ENCODE results near the gene YOD1. TPM values are rescaled to one million over a fixed set of nuclear protein-coding genes. Genes with fewer than 3 reads are reported as not detected.

The YOD1 gene
- total and polyA plus RNA-seq, 2 of the 13 experiments (the other 11 are each of a cell fraction or from before 2014, with no cell fraction given), result 3.4 to 9.1 TPM

DNA sequence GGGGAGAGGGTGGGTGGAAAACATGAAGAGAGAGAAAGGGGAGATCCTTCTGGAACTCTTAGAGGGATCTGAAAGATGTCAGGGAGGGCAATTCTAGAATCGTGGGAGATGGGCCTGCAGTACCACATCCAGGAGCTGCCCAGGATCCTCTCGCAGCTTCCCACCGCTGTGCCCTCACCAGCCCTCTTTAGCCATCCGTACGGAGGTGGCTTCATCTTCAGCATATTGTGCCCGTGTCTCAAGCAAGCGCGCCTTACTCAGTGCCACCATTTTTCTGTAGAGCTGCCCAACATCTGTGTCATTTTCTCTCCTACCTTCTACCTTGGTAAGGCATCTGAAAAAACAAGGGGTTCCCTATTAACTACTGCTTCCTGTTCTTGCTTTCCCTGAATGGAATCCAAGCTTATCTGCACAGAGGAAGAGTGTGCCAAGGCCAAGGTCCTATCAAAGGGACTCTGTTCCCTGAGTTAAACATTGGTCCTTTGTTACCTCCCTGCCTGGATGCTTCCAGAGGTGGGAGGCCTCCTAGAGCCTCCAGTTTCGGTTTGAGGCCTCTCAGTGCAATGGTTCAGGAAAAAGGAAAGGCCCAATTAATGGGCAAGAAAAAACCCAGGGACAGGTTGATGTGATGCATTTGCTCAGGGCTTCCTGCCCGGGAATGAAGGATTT, 41.7 kb downstream of the YOD1 start (continued):
- TF ChIP-seq, protein P1, sequence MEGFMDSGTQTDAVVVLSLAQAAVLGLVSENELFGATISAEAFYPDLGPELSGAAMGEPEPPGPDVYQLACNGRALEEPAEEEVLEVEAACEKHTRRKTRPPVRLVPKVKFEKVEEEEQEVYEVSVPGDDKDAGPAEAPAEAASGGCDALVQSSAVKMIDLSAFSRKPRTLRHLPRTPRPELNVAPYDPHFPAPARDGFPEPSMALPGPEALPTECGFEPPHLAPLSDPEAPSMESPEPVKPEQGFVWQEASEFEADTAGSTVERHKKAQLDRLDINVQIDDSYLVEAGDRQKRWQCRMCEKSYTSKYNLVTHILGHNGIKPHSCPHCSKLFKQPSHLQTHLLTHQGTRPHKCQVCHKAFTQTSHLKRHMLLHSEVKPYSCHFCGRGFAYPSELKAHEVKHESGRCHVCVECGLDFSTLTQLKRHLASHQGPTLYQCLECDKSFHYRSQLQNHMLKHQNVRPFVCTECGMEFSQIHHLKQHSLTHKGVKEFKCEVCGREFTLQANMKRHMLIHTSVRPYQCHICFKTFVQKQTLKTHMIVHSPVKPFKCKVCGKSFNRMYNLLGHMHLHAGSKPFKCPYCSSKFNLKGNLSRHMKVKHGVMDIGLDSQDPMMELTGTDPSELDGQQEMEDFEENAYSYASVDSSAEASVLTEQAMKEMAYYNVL (CRISPR knock-in tag; IDR thresholded peaks at IDR 0.05; ENCODE audit: borderline replicate concordance), result peak; percentile 96
- TF ChIP-seq, protein P2, sequence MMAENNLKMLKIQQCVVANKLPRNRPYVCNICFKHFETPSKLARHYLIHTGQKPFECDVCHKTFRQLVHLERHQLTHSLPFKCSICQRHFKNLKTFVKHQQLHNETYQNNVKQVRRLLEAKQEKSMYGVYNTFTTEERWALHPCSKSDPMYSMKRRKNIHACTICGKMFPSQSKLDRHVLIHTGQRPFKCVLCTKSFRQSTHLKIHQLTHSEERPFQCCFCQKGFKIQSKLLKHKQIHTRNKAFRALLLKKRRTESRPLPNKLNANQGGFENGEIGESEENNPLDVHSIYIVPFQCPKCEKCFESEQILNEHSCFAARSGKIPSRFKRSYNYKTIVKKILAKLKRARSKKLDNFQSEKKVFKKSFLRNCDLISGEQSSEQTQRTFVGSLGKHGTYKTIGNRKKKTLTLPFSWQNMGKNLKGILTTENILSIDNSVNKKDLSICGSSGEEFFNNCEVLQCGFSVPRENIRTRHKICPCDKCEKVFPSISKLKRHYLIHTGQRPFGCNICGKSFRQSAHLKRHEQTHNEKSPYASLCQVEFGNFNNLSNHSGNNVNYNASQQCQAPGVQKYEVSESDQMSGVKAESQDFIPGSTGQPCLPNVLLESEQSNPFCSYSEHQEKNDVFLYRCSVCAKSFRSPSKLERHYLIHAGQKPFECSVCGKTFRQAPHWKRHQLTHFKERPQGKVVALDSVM (CRISPR knock-in tag; IDR thresholded peaks at IDR 0.05), result peak; percentile 89
- TF ChIP-seq MTA3 (CRISPR knock-in tag; IDR thresholded peaks at IDR 0.05) (no peak), ZBTB7A (CRISPR knock-in tag; IDR thresholded peaks at IDR 0.05) (no peak), SP140L (CRISPR knock-in tag; IDR thresholded peaks at IDR 0.05; ENCODE audit: borderline replicate concordance) (no peak), POGZ (CRISPR knock-in tag; IDR thresholded peaks at IDR 0.05) (peak; percentile 67), ZZZ3 (CRISPR knock-in tag; IDR thresholded peaks at IDR 0.05; ENCODE audit: borderline replicate concordance) (no peak), RARA (CRISPR knock-in tag; IDR thresholded peaks at IDR 0.05) (peak; percentile 69), ELF3 (CRISPR knock-in tag; IDR thresholded peaks at IDR 0.05) (peak; percentile 92), PTBP1 (IDR thresholded peaks at IDR 0.05; ENCODE audit: low read depth, low read length, poor library complexity, severe bottlenecking) (no peak), ASH2L (IDR thresholded peaks at IDR 0.05; ENCODE audit: insufficient read length, low read depth, low read length) (no peak)
- TF ChIP-seq, protein P3, sequence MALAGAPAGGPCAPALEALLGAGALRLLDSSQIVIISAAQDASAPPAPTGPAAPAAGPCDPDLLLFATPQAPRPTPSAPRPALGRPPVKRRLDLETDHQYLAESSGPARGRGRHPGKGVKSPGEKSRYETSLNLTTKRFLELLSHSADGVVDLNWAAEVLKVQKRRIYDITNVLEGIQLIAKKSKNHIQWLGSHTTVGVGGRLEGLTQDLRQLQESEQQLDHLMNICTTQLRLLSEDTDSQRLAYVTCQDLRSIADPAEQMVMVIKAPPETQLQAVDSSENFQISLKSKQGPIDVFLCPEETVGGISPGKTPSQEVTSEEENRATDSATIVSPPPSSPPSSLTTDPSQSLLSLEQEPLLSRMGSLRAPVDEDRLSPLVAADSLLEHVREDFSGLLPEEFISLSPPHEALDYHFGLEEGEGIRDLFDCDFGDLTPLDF (CRISPR knock-in tag; IDR thresholded peaks at IDR 0.05), result no peak
- TF ChIP-seq, protein P4, sequence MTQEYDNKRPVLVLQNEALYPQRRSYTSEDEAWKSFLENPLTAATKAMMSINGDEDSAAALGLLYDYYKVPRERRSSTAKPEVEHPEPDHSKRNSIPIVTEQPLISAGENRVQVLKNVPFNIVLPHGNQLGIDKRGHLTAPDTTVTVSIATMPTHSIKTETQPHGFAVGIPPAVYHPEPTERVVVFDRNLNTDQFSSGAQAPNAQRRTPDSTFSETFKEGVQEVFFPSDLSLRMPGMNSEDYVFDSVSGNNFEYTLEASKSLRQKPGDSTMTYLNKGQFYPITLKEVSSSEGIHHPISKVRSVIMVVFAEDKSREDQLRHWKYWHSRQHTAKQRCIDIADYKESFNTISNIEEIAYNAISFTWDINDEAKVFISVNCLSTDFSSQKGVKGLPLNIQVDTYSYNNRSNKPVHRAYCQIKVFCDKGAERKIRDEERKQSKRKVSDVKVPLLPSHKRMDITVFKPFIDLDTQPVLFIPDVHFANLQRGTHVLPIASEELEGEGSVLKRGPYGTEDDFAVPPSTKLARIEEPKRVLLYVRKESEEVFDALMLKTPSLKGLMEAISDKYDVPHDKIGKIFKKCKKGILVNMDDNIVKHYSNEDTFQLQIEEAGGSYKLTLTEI (CRISPR knock-in tag; conservative IDR thresholded peaks at IDR 0.05), result no peak
- TF ChIP-seq, protein P5, sequence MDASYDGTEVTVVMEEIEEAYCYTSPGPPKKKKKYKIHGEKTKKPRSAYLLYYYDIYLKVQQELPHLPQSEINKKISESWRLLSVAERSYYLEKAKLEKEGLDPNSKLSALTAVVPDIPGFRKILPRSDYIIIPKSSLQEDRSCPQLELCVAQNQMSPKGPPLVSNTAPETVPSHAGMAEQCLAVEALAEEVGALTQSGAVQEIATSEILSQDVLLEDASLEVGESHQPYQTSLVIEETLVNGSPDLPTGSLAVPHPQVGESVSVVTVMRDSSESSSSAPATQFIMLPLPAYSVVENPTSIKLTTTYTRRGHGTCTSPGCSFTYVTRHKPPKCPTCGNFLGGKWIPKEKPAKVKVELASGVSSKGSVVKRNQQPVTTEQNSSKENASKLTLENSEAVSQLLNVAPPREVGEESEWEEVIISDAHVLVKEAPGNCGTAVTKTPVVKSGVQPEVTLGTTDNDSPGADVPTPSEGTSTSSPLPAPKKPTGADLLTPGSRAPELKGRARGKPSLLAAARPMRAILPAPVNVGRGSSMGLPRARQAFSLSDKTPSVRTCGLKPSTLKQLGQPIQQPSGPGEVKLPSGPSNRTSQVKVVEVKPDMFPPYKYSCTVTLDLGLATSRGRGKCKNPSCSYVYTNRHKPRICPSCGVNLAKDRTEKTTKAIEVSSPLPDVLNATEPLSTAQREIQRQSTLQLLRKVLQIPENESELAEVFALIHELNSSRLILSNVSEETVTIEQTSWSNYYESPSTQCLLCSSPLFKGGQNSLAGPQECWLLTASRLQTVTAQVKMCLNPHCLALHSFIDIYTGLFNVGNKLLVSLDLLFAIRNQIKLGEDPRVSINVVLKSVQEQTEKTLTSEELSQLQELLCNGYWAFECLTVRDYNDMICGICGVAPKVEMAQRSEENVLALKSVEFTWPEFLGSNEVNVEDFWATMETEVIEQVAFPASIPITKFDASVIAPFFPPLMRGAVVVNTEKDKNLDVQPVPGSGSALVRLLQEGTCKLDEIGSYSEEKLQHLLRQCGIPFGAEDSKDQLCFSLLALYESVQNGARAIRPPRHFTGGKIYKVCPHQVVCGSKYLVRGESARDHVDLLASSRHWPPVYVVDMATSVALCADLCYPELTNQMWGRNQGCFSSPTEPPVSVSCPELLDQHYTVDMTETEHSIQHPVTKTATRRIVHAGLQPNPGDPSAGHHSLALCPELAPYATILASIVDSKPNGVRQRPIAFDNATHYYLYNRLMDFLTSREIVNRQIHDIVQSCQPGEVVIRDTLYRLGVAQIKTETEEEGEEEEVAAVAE (CRISPR knock-in tag; IDR thresholded peaks at IDR 0.05; ENCODE audit: borderline replicate concordance), result no peak
